SIG-M5 treated with dmso at 0.1 percent for 504 hours (cell line): ENCODE data around the gene RAB39A.
"Not testable (repeated sequence)": the region's sequence is repeated elsewhere in the genome, so short reads cannot be mapped to it uniquely, and the experiment has no call there.

Experiments used
- DNase-seq: peaks from one replicate; lab custom pipeline; 2025; ENCODE audit not compliant: unreplicated experiment; lab: John Stamatoyannopoulos, UW

RAB39A gene, protein sequence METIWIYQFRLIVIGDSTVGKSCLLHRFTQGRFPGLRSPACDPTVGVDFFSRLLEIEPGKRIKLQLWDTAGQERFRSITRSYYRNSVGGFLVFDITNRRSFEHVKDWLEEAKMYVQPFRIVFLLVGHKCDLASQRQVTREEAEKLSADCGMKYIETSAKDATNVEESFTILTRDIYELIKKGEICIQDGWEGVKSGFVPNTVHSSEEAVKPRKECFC

DNA sequence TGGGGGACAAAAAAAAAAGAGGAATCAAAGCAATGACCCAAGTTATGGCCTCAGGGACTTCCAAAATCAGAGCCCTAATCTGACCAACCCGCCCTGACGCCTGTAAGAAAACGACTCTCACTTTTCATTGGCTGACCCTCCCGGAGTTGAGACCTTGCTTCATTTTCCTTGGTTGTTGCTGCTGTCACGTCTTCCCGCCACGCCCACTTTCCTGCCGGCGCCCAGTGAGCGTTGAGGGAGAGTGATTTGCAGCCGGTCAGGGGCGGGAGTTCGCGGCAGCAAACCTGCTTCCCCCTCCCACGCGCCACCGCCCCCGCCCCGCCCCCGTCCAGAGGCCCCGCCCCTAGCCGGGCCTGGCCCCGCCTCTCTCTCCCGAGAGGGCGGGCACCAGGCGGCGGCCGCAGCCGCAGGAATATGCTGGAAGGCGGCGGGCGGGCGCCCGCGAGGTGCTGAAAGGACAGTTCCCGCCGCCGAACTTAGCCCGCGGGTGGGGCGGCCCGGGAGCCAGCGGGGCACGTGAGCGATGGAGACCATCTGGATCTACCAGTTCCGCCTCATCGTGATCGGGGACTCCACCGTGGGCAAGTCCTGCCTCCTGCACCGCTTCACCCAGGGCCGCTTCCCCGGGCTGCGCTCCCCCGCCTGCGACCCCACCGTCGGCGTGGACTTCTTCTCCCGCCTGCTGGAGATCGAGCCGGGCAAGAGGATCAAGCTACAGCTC lies at the start of gene RAB39A:
TSS of gene RAB39A (plus strand) at position 403 of the 721 bp plus-strand sequence. CDS start at position 524, 121 bp downstream.
- DNase-seq, result peak; percentile 86

- not testable (repeated sequence) for DNase-seq
Observed at GRCh38 chr11:107881471-107881870, 46.8 kb upstream of the RAB39A start.

DNA sequence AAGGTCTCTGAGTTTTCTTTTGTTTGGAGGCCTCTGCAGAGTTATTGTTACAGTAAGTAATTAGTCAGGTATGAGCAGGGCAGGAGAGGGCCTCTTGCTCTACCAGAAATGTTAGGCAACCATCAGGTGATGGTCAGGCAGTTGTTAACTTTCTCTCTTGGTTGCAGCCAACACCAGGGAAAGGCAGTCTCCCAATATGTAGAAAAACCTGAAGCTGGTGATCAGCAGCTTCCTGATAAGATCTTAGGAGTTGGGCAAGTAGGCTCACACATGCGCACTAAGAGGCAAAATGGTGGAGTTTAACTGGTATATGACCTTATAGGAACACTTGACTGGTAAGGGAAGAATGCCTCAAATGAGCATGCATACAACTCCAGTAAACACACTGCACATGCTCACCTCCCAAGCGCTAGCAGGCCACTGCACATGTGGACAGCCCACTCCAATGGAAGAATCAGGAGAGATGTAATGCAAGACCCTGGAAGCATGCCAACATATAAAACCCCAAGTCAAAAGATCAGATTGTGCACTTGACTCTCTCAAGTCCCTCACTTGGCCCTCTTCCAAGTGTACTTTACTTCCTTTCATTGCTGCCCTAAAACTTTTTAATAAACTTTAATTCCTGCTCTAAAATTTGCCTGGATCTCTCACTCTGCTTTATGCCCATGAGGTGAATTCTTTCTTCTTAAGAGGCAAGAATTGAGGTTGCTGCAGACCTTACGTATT lies 46.0 kb upstream of the RAB39A start:
- no peak for DNase-seq

- peak; percentile 35 for DNase-seq
Observed at GRCh38 chr11:107898270-107898669, 30.0 kb upstream of the RAB39A start.

DNA sequence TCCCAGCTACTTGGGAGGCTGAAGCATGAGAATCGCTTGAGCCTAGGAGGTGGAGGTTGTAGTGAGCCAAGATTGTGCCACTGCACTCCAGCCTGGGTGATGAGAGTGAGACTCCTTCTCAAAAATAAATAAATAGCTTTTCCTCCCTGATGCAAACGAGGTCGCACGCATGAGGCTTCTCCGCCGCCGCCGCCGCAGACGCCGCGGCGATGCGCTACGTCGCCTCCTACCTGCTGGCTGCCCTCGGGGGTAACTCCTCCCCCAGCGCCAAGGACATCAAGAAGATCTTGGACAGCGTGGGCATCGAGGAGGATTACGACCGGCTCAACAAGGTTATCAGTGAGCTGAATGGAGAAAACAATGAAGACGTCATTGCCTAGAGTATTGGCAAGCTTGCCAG lies 20.0 kb upstream of the RAB39A start:
- DNase-seq, result no peak

GRCh38 chr11:107912415-107912814 lies 15.8 kb upstream of the RAB39A start:
- DNase-seq, result not testable (repeated sequence)

DNA sequence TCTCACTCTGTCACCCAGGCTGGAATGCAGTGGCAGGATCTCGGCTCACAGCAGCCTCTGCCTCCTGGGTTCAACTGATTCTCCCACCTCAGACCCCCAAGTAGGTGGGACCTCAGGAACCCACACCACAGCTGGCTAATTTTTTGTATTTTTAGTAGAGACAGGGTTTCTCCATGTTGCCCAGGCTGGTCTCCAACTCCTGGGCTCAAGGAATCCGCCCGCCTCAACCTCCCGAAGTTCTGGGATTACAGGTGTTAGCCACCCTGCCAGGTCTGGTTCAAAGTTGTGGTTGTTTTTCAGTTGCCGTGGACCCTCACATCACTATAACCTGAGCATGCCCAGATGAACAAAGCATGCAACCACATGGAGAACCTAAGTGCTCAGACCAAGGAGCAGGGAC lies 13.0 kb upstream of the RAB39A start:
- DNase-seq, result no peak

DNA sequence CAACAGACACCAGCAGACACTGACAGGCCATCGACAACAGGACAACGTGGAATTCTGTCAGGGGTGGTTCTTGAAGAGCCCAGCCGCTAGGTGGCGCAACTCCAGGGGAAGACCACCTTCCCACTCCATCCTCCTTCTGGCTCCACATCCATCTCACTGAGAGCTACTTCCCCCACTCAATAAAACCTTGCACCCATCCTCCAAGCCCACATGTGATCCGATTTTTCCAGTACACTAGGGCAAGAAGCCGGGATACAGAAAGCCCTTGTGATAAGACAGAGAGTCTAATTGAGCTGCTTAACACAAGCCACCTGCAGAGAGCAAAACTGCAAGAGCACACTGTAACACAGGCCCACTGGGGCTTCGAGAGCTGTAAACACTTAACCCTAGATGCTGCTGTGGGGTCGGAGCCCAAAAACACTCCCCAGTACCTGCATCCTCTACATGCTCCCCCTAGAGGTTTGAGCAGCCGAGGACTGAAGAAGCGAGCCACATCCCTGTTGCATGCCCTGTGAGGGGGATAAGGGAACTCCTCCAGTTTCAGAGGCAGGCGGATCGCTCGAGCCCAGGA lies 11.5 kb upstream of the RAB39A start:
- DNase-seq, result no peak

DNA sequence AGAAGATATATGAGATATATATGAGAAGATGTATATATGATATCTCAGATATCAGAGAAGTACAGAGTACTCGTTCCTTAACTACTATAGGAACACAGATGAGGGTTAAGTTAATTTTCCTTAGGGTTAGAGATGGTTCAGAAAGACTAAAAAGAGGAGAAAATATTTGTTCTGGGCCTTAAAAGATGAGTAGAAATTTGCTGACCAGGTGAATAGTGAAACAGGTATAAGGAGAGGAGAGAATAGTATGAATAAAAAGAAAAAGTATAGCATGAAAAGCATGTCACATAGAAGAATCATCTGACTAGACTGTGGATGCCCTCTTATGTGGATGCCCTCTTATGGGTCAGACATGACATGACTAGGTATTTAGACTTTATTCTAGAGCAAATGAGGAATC lies 6.3 kb upstream of the RAB39A start:
- no peak for DNase-seq

DNA sequence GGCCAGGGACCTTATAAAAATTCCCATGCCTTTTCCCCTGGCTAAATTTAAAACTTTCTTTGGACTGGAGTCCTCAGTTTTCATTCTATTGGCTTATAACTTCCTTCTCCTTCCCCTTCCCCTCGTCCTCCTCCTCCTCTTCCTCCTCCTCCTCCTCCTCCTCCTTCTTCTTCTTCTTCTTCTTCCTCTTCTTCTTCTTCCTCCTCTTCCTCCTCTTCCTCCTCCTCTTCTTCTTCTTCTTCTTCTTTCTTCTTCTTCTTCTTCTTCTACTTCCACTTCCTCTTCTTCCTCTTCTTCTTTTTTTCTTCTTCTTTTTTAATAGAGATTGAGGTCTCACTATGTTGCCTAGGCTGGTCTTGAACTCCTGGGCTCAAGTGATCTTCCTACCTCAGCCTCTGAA lies 4.7 kb upstream of the RAB39A start:
- not testable (repeated sequence) for DNase-seq

DNA sequence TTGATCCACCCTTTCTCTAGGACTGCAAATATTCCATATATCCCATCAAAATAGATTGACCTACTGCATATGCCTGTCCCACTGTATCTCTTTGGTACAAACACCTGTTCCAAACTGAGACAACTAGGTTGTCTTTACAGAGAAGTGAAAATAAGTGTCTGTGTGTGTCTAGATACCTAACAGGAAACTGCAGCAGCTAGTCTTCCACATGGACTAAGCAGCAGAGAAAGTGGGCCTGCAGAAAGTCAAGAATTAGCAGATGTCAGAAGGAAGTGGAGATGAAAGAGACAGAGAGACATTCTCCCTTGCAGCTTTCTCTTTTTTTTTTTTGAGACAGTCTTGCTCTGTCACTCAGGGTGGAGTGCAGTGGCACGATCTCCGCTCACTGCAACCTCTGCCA lies 3.9 kb upstream of the RAB39A start:
- no peak for DNase-seq

- DNase-seq, result no peak
Observed at GRCh38 chr11:107927559-107927958, 689 bp upstream of the RAB39A start.

DNA sequence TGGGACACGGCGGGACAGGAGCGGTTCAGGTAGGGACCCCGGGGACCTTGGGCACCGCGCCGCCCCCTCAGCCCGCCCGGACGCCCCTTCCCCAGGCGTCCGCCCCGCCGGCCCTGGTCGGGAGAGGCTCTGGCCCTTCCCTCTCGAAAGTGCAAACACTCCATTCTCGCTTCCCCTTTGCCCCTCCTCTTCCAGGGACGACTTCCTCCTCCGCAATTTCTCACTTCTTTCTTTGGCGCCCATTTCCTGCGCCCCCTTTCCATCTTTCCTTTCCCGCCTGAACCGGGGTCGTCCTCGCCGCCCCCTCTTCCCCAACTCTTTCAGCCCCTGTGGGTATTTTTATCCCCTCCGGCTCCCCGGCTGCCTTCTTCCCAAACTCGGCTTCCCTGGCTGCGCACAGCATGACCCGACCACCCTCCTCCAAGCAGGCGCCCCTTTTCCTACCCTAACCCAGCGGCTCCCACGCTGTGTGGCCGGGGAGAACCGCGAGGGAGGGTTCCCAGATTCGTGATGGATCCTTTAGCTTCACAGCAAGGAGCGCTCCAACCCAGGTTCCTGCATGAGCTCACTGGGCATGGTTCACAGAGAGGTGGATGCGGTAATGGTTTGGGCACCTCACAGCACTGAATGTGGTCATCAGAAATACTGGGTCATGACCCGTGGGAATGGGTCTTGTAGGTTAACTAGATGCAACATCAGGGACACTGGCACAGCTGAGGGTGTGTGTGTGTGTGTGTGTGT lies 689 bp downstream of the RAB39A start:
- peak; percentile 73 for DNase-seq

DNA sequence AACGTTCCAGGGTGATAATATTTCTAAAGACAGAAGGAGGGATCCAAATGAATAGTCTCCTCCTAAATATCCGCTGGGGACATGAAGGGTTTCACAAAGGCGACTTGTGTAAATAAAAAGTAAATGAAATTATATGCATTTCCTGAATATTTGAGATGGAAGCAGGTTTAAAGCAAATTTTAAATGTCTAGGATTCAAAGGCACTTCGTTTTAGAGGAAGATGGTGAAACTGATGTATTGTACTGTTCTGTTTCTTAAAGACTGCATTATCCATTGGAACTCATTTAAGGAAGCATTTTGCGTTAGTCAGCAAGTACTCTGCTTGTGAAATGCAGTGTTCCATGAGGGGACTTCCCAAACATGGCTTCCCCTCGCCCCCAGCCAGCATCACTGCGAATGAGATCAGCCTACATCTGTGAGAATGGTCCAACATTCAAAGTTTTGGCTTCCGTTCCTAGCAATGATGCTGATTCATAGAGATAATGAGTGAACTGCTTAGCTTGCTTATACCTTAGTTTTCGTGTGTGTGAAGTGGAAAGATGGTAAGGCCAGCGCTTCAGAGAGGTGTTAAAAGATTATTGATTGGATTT lies 1.5 kb downstream of the RAB39A start:
- DNase-seq, result no peak

DNA sequence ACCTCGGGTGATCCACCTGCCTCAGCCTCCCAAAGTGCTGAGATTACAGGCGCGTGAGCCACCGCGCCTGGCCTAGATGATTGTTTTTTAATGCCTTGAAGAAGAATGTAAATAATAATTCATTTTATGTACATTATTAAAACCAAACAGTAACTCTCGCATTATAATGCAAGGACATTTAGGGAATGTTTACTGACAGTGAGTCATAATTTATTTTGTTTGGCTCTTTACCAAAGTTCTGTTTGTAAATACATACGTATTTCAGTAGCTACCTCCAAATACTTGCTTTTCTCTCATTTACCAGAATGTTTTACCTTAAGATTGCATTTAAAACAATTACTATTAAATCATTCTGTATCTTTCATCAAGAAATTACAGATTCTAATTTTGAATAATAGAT lies 3.0 kb downstream of the RAB39A start:
- DNase-seq, result no peak

- no peak for DNase-seq
Observed at GRCh38 chr11:107947904-107948303, 19.7 kb downstream of the RAB39A start.

- DNase-seq, result not testable (repeated sequence)
Observed at GRCh38 chr11:107948328-107948727, 20.1 kb downstream of the RAB39A start.

DNA sequence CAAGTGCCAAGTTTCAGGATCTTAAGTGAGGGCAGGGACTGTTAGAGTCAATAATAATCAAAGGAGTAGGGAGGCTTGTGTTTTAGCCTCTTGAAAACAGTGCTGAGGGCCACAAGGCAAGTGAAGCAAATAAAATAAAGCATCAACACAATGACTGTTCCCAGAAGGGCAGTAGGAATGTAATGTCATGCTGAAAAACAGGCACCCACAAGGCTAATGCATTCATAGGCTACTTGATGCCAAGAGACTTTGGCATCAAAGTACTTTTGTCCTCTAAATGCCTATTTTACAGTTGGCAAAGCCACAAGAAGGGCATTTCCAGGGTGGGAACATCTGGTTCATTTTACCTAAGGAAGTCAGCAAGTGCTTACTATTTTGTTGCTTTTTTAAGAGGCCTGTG lies 22.9 kb downstream of the RAB39A start:
- no peak for DNase-seq

- DNase-seq, result no peak
Observed at GRCh38 chr11:107953446-107953845, 25.2 kb downstream of the RAB39A start.

DNA sequence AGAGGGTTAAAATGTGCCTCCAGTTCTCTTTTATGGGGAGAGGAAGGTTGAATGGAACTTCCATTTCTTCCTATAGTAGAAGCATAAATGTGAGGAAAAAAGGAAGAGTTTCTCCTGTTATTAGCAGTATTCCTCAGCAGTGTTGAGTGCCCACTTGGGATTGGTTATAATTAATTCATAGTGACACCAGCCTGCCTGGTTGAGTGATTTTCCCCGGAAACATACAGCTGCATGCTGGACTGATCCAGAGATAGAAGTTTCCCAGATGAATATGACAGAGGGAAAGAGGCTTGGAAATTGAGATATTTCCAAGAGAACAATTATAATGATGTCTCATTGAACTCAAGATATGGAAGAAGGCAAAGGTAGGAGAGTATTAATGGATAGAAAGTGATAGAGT lies 28.3 kb downstream of the RAB39A start:
- DNase-seq, result no peak
